Fibroblast of skin of scalp (primary cell): ENCODE results near the gene IRX4.
"Not testable (repeated sequence)": the region's sequence is repeated elsewhere in the genome, so short reads cannot be mapped to it uniquely, and the experiment has no call there.

Source experiments
- DNase-seq: peaks from one replicate; pipeline ENCODE4 v3.0.0-alpha.2; 2013

IRX4 gene

GRCh38 chr5:1877103-1878049 is 5.3 kb downstream of the IRX4 start:
- no peak for DNase-seq

GRCh38 chr5:1876660-1877064 is 6.1 kb downstream of the IRX4 start:
- no peak for DNase-seq

- DNase-seq: no peak
Measured at GRCh38 chr5:1875843-1876659, 6.7 kb downstream of the IRX4 start.

- no peak for DNase-seq
Measured at GRCh38 chr5:1875281-1875842, 7.4 kb downstream of the IRX4 start.

- no peak for DNase-seq
Measured at GRCh38 chr5:1874771-1875220, 7.9 kb downstream of the IRX4 start.

GRCh38 chr5:1874348-1874747 is 8.4 kb downstream of the IRX4 start:
- no peak for DNase-seq

GRCh38 chr5:1873243-1873959 is 9.3 kb downstream of the IRX4 start:
- no peak for DNase-seq

GRCh38 chr5:1871441-1871840 is 11.3 kb downstream of the IRX4 start:
- DNase-seq: no peak

- not testable (repeated sequence) for DNase-seq
Measured at GRCh38 chr5:1870435-1871272, 12.1 kb downstream of the IRX4 start.

GRCh38 chr5:1868886-1869475 is 13.7 kb downstream of the IRX4 start:
- no peak for DNase-seq

- no peak for DNase-seq
Measured at GRCh38 chr5:1867815-1868143, 14.9 kb downstream of the IRX4 start.

GRCh38 chr5:1867114-1867814 is 15.5 kb downstream of the IRX4 start:
- DNase-seq: no peak

GRCh38 chr5:1865948-1866347 is 16.8 kb downstream of the IRX4 start:
- DNase-seq: no peak

- no peak for DNase-seq
Measured at GRCh38 chr5:1865486-1865885, 17.2 kb downstream of the IRX4 start.

- no peak for DNase-seq
Measured at GRCh38 chr5:1864896-1865440, 17.8 kb downstream of the IRX4 start.

GRCh38 chr5:1860949-1861348 is 21.8 kb downstream of the IRX4 start:
- DNase-seq: no peak

GRCh38 chr5:1860021-1860610 is 22.6 kb downstream of the IRX4 start:
- no peak for DNase-seq

GRCh38 chr5:1859099-1859498 is 23.6 kb downstream of the IRX4 start:
- no peak for DNase-seq

- no peak for DNase-seq
Measured at GRCh38 chr5:1858436-1858835, 24.3 kb downstream of the IRX4 start.

GRCh38 chr5:1857256-1857600 is 25.5 kb downstream of the IRX4 start:
- no peak for DNase-seq
